ENCODE results near the gene UBE2G2. TPM values are rescaled to one million over a fixed set of nuclear protein-coding genes. Genes with fewer than 3 reads are reported as not detected.
"Not testable (repeated sequence)": the region's sequence is repeated elsewhere in the genome, so short reads cannot be mapped to it uniquely, and the experiment has no call there.

UBE2G2 gene
- total and polyA plus RNA-seq, 10 donors = 39.4 to 125 (median 84.5) TPM

DNA sequence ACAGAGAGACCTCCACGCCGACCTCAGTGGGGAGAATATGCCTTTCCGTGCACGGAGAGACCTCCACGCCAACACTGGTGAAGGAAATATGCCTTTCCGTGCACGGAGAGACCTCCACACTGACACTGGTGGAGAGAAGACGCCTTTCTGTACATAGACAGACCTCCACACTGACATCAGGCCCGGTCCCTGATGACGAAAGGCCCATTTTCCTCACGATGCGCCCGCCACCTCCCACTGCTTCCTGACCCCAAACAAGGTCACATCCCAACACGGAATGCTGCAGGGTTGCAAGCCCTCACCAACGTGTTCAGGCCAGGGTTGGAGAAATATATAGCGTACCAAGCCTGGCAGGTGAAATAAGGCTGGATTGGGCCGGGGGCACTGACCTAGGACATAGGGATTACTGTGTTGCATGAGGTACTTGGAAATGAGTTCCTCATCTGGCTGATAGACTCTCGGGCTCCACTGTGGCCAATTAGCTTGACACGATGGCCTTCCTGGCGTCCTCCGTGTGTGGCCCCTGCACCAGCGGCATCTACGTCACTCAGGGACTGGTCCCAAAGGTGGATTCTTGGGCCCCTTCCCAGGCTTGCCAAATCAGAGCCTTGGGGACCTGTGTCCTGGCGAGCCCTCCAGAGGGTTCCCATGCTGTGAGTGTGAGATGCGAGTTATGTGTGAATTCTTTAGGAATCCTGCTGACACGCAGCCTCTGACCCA is 32.8 kb upstream of the UBE2G2 start:
- peaks cover 0 to 12% (median 4%) of the 10 kb centered on the region in 6 donors for H3K4me1 ChIP-seq
- no peak for TF ChIP-seq POLR2AphosphoS5 (IDR thresholded peaks at IDR 0.05)
- TF ChIP-seq POLR2A (IDR thresholded peaks at IDR 0.05) = no peak
- TF ChIP-seq CTCF (IDR thresholded peaks at IDR 0.05 in 8 of 11, conservative IDR thresholded peaks at IDR 0.05 in 3 of 11) = no peak
- H3K27me3 ChIP-seq (replicated peaks in 1 of 7) = peaks cover 0 to 7% (median 0%) of the 10 kb centered on the region in 7 donors
- peak; percentile 33 for DNase-seq
- WGBS, 5 donors = 77 to 90% (median 83%) methylated on average over 24 to 26 of the region's 26 CpGs
- H3K4me3 ChIP-seq = no peak overlapping the region
- intact Hi-C loops (cut with DNase I; ENCODE audit: low total_unique reads) = no loop called here
- no peak overlapping the region for H3K27ac ChIP-seq
- H3K36me3 ChIP-seq = no peaks in the 10 kb centered on the region
- H3K9me3 ChIP-seq = peaks cover 0 to 2% (median under 1%) of the 10 kb centered on the region in 8 donors

GRCh38 chr21:44833663-44834062 is 32.0 kb upstream of the UBE2G2 start:
- no peak for DNase-seq
- Histone ChIP-seq H3K4me3 (no peak overlapping the region), H3K9me3 (peaks cover 0 to 9% (median 7%) of the 10 kb centered on the region in 8 donors), H3K36me3 (no peaks in the 10 kb centered on the region), H3K4me1 (peaks cover 0 to 12% (median 4%) of the 10 kb centered on the region in 6 donors), H3K27me3 (replicated peaks in 1 of 7) (peaks cover 0 to 7% (median 0%) of the 10 kb centered on the region in 7 donors), H3K27ac (no peak overlapping the region)
- 84 to 94% (median 87%) methylated on average over 5 of the region's 5 CpGs for WGBS, 5 donors
- intact Hi-C loops (cut with DNase I; ENCODE audit: low total_unique reads) = no loop called here
- TF ChIP-seq POLR2A (IDR thresholded peaks at IDR 0.05) (no peak), POLR2AphosphoS5 (IDR thresholded peaks at IDR 0.05) (no peak), CTCF (IDR thresholded peaks at IDR 0.05 in 8 of 11, conservative IDR thresholded peaks at IDR 0.05 in 3 of 11) (no peak)

DNA sequence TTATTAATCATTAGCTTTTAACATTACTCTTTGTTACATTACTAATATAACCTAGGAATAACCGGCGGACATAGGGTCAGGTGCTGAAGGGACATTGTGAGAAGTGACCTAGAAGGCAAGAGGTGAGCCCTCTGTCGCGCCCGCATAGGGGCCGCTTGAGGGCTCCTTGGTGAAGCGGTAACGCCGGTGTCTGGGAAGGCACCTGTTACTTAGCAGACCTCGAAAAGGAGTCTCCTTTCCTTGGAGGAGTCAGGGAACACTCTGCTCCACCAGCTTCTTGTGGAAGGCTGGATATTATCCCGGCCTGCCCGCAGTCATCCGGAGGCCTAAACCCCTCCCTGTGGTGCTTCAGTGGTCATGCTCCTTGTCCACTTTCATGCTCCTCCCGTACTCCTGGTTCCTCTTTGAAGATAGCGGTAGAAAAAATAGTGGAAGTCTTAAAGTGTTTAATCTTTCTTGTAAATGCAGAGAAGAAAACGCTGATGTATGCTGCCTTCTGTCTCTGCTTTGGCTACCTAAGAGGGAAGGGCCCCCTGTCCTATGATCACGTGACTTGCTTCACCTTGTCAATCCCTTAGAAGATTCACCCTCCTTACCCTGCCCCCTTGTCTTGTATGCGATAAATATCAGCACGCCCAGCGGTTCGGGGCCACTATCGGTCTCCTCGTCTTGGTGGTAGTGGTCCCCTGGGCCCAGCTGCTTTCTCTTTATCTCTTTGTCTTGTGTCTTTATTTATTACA is 31.1 kb upstream of the UBE2G2 start:
- Histone ChIP-seq H3K4me1 (peaks cover 0 to 12% (median 4%) of the 10 kb centered on the region in 6 donors), H3K9me3 (peaks cover 0 to 19% (median 17%) of the 10 kb centered on the region in 8 donors)
- H3K36me3 ChIP-seq; intact Hi-C loops (cut with DNase I; ENCODE audit: low total_unique reads); H3K27ac ChIP-seq; H3K4me3 ChIP-seq; DNase-seq; H3K27me3 ChIP-seq (replicated peaks in 1 of 7): not testable (repeated sequence)
- WGBS, 5 donors = 88 to 90% (median 89%) methylated on average over 23 of the region's 23 CpGs

DNA sequence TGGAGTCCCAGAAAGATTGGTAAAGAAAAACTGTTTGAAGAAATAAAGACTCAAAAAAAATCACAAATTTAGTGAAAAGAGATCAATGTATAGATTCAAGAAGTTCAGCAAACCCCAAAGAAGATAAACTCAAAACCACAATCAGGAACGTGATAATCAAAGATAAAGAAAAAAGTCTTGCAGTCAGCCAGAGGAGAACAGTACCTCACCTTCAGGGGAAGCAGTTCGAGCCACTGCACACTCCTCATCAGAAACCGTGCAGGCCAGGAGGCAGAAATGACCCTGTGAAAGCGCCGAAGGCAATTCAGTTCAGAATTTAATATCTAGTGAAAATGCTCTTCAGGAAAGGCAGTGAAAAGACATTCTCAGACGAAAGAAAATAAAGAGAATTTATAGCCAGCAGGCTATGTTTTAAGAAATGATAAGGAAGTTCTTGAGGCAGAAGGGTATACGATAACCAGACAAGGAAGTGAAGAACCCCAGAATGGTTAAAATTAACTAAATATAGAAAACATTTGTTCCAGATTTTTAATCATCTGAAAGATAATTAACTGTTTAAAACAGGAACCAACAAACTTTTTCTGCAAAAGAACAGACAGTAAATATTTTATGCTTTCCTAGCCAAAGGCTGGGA is 29.7 kb upstream of the UBE2G2 start:
- 20 to 35% (median 30%) methylated on average over 7 of the region's 7 CpGs for WGBS, 5 donors
- no peaks in the 10 kb centered on the region for H3K36me3 ChIP-seq
- peaks cover 0 to 12% (median 4%) of the 10 kb centered on the region in 6 donors for H3K4me1 ChIP-seq
- intact Hi-C loops (cut with DNase I; ENCODE audit: low total_unique reads) = no loop called here
- no peak overlapping the region for H3K27ac ChIP-seq
- peaks cover 0 to 26% (median 22%) of the 10 kb centered on the region in 8 donors for H3K9me3 ChIP-seq
- DNase-seq = no peak
- no peaks in the 10 kb centered on the region for H3K27me3 ChIP-seq (replicated peaks in 1 of 7)
- H3K4me3 ChIP-seq = no peak overlapping the region
- TF ChIP-seq POLR2A (IDR thresholded peaks at IDR 0.05) = no peak
- TF ChIP-seq CTCF (IDR thresholded peaks at IDR 0.05 in 8 of 11, conservative IDR thresholded peaks at IDR 0.05 in 3 of 11) = no peak
- TF ChIP-seq POLR2AphosphoS5 (IDR thresholded peaks at IDR 0.05) = no peak

All from spleen (tissue), 11 donors.